SKM-1 (cell line): Measurements from ENCODE around the gene HOXA9.

Experiments
- DNase-seq: peaks from one replicate; lab custom pipeline; 2025; ENCODE audit not compliant: unreplicated experiment; lab: John Stamatoyannopoulos, UW

Gene HOXA9

DNA sequence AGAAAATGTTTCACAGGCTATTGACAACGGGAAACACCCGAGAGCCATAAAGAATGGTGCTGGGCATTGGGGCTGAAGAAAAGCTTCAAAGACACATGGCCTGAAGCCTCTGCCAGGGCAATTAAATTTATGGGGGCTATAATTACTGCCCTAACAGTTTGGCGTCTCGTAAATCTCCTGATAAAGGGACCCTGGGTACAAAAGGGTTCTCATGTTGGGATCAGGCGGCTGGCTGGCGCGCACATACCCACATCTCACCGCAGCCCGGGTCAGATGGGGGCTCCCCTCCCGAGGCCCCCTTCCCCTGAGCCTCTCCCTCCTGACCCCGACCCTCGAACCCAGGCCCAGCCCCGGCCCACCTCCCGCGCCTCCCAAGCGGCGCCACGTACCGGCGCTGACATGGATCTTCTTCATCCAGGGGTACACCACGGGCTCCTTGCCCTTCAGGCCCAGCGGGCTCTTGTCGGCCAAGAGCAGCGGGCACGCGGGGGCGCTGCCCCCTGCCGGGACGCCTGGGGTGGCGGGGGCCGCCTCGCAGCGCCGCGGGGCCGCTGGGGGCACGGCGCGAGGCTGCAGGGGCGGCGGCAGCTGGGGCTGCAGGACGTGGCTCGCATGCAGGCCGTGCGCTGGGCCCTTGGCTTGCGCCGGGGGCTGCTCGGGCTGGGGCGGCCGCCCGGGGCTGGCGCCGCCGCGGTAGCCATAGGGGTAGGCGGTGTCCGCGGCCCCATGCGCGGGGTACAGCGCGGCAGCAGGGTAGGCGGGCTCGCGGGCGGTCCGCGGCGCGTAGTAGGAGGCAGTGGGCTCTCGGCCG lies 35.4 kb downstream of the HOXA9 start:
- no peak for DNase-seq

DNA sequence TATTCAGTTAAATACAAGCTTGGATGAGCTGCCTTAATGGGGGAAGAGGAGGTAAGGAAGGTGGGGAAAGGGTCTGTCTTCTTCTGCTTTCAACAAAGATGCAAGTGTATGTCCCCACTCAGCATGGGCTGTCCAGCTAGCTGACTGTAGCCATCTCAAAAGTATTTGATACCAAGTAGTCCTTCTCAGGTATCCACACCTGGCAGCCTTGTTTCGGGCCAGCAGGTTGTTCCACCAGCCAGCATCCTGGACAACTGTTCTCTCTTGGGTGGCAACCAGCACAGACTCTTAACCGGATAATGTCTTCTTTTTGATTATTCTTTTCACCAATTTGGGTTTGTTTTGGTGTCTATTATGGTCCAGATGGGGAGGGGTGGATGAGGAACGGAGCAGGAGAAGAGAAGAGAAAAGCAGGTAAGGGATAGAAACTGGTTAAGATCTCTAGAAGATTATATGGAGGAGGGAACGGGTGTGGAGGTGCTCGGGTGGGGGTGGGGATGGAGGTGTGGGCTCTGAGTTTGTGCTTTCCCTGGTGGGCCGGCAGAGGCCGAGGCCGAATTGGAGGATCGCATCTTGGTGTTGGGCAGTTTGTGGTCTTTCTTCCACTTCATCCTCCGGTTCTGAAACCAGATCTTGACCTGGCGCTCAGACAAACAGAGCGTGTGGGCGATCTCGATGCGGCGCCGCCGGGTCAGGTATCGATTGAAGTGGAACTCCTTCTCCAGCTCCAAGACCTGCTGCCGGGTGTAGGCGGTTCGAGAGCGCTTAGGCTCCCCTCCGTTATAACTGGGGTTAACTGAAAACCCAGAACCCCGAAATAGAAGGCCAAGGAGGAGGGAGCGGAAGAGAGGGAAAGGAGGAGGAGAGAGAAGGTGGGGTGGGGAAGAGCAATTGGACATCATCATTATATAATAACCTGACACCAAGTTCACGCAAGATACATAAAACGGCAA lies 36.3 kb downstream of the HOXA9 start:
- DNase-seq = no peak

- no peak for DNase-seq
Measured at GRCh38 chr7:27128034-27128433, 37.3 kb downstream of the HOXA9 start.

GRCh38 chr7:27126596-27127327 lies 38.6 kb downstream of the HOXA9 start:
- DNase-seq = no peak

DNA sequence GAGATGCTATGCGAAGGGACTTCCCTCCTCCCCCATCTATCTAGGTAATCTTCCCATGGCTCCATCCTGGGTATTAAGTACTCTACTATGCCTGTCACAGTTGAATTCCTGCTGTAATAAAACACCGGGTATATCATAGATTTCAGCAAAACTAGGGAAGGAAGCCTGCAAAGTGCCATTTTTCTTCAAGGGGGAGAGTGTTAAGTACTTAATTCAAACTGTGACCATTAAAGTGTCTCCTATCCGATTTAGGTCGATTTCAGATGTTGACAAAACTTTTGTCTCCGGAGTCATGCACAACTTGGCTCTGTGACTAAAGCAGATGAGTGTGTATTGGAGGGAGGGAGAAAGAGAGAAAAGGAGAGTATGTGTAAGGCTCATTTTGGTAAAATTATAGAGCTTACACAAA lies 39.3 kb downstream of the HOXA9 start:
- no peak for DNase-seq

DNA sequence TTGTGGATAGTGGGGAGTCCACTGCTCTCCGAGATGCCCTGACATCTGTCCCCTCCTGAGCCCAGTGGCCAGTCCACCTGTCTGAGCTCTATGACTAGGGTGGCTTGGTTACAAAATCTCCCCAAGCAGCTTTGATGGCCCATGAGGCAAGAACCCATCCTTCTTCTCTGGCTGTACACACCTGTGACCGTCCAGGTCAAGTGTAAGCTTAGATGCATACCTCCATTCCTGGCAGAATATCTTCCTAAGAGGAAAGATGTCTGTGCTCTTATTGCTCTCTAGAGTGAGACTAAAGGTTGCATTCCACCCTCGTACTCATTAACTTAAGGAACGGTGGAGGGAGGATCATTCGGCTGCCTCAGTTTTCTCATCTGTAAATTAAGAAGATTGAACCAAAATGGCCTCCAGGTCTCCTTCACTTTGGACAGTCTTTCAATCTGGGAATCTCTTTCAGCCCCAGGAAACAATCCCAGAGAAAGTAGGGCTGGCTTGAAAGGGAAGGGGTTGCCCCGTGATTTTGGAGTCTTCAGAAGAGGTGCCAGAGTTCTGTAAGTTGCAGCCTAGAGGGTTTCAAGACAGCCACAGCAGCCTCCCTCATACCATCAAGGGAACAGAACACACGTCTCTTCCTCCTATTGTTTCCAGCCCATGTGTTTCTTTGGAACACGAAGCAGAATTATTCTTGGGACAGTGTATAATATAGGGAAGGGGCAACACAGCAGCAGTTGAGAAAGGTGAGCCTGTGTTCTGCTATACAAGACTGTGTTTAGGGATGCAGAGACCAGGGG lies 40.2 kb downstream of the HOXA9 start:
- DNase-seq = no peak

GRCh38 chr7:27124096-27124901 lies 41.0 kb downstream of the HOXA9 start:
- DNase-seq = no peak

- DNase-seq = no peak
Measured at GRCh38 chr7:27123477-27124053, 41.8 kb downstream of the HOXA9 start.

GRCh38 chr7:27123007-27123476 lies 42.3 kb downstream of the HOXA9 start:
- DNase-seq = no peak

GRCh38 chr7:27122077-27122910 lies 43.0 kb downstream of the HOXA9 start:
- DNase-seq = no peak

- DNase-seq = no peak
Measured at GRCh38 chr7:27121684-27122076, 43.7 kb downstream of the HOXA9 start.

- DNase-seq = no peak
Measured at GRCh38 chr7:27119412-27119911, 45.9 kb downstream of the HOXA9 start.

GRCh38 chr7:27118580-27118979 lies 46.8 kb downstream of the HOXA9 start:
- DNase-seq = no peak

- DNase-seq = no peak
Measured at GRCh38 chr7:27117887-27118491, 47.3 kb downstream of the HOXA9 start.

GRCh38 chr7:27116962-27117886 lies 48.1 kb downstream of the HOXA9 start:
- DNase-seq = no peak
